ENCODE data around the gene ABCG2.
"Not testable (repeated sequence)": the region's sequence is repeated elsewhere in the genome, so short reads cannot be mapped to it uniquely, and the experiment has no call there.

DNA sequence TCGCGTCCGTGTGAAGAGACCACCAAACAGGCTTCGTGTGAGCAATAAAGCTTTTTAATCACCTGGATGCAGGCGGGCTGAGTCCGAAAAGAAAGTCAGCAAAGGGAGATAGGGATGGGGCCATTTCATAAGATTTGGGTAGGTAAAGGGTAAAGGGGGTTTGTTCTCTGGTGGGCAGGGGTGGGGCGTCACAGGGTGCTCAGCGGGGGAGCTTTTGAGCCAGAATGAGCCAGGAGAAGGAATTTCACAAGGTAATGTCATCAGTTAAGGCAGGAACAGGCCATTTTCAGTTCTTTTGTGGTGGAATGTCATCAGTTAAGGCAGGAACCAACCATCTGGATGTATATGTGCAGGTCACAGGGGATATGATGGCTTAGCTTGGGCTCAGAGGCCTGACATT lies 6.1 kb downstream of the ABCG2 start:
- TF ChIP-seq, protein P1, sequence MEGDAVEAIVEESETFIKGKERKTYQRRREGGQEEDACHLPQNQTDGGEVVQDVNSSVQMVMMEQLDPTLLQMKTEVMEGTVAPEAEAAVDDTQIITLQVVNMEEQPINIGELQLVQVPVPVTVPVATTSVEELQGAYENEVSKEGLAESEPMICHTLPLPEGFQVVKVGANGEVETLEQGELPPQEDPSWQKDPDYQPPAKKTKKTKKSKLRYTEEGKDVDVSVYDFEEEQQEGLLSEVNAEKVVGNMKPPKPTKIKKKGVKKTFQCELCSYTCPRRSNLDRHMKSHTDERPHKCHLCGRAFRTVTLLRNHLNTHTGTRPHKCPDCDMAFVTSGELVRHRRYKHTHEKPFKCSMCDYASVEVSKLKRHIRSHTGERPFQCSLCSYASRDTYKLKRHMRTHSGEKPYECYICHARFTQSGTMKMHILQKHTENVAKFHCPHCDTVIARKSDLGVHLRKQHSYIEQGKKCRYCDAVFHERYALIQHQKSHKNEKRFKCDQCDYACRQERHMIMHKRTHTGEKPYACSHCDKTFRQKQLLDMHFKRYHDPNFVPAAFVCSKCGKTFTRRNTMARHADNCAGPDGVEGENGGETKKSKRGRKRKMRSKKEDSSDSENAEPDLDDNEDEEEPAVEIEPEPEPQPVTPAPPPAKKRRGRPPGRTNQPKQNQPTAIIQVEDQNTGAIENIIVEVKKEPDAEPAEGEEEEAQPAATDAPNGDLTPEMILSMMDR (IDR thresholded peaks at IDR 0.05), result not testable (repeated sequence)
- not testable (repeated sequence) for TF ChIP-seq POLR2AphosphoS5 (IDR thresholded peaks at IDR 0.05)

Measured in prostate gland (tissue), 2 donors.